GM19455 (cell line): ENCODE measurements around the gene DRD3.
A peak's percentile ranks its signal among the peaks of the same experiment; 100 is the strongest.

Experiments used
- ATAC-seq: cut with Tn5 transposase; IDR thresholded peaks from one replicate; pipeline ENCODE4 v1.9.1; 2021; ENCODE audit not compliant: unreplicated experiment

The DRD3 gene

GRCh38 chr3:114178770-114179368 lies at the start of gene DRD3:
Gene DRD3 (minus strand): TSS chr3:114179052. CDS start chr3:114171992, 7,060 bp downstream.
- no peak for ATAC-seq

- ATAC-seq: no peak
These were observed 48.2 kb upstream of the DRD3 start for GRCh38 chr3:114227076-114227475.

- no peak for ATAC-seq
These were observed 47.5 kb upstream of the DRD3 start for GRCh38 chr3:114226313-114226712.

GRCh38 chr3:114223143-114223542 lies 44.3 kb upstream of the DRD3 start:
- ATAC-seq: peak; percentile 72

- no peak for ATAC-seq
These were observed 43.0 kb upstream of the DRD3 start for GRCh38 chr3:114221881-114222264.

- ATAC-seq: no peak
These were observed 42.5 kb upstream of the DRD3 start for GRCh38 chr3:114221165-114221880.

- ATAC-seq: no peak
These were observed 40.9 kb upstream of the DRD3 start for GRCh38 chr3:114219741-114220140.

- ATAC-seq: no peak
These were observed 39.8 kb upstream of the DRD3 start for GRCh38 chr3:114218578-114219185.

- no peak for ATAC-seq
These were observed 39.2 kb upstream of the DRD3 start for GRCh38 chr3:114218006-114218405.

- ATAC-seq: no peak
These were observed 38.4 kb upstream of the DRD3 start for GRCh38 chr3:114217266-114217665.

GRCh38 chr3:114216186-114216970 lies 37.5 kb upstream of the DRD3 start:
- no peak for ATAC-seq

GRCh38 chr3:114214542-114215341 lies 35.9 kb upstream of the DRD3 start:
- no peak for ATAC-seq

GRCh38 chr3:114213627-114214541 lies 35.0 kb upstream of the DRD3 start:
- ATAC-seq: peak; percentile 87

- ATAC-seq: peak; percentile 16
These were observed 34.4 kb upstream of the DRD3 start for GRCh38 chr3:114213292-114213626.

- no peak for ATAC-seq
These were observed 33.8 kb upstream of the DRD3 start for GRCh38 chr3:114212646-114213045.

- ATAC-seq: peak; percentile 82
These were observed 28.9 kb upstream of the DRD3 start for GRCh38 chr3:114207768-114208167.

- ATAC-seq: no peak
These were observed 27.5 kb upstream of the DRD3 start for GRCh38 chr3:114206342-114206741.

- no peak for ATAC-seq
These were observed 26.7 kb upstream of the DRD3 start for GRCh38 chr3:114205541-114205940.

GRCh38 chr3:114194750-114195149 lies 15.9 kb upstream of the DRD3 start:
- ATAC-seq: no peak

GRCh38 chr3:114192136-114192535 lies 13.3 kb upstream of the DRD3 start:
- ATAC-seq: no peak
